SK-N-SH (cell line): ENCODE measurements around the gene TRIM66. TPM values are rescaled to one million over a fixed set of nuclear protein-coding genes. Genes with fewer than 3 reads are reported as not detected.

ENCODE experiments used
- CTCF ChIA-PET: fragments of 300-600, 350-600 bp; formaldehyde crosslinking; extraction: SDS; loops from one replicate; lab custom pipeline; 2021; lab: Yijun Ruan, JAX
- POLR2A ChIA-PET: fragments of 350-600 bp; sonication (Branson Sonifier 250); formaldehyde crosslinking; extraction: SDS; loops from one replicate; lab custom pipeline; 2020; ENCODE audit warnings: antibody characterized with exemption, inconsistent platforms; lab: Yijun Ruan, JAX
- DNase-seq: peaks from one replicate; pipeline ENCODE4 v3.0.0; 2012
- H2AFZ ChIP-seq: fragments of 200-600 bp; sonication (generic); 2 replicates; pipeline ENCODE4 v1.8.1; 2016; ENCODE audit warnings: antibody characterized with exemption, mild to moderate bottlenecking, low read depth
- H3F3A ChIP-seq: fragments of 200-600 bp; sonication (generic); replicated peaks from 2 replicates; pipeline ENCODE3; 2016; ENCODE audit warnings: antibody characterized with exemption, mild to moderate bottlenecking; ENCODE audit not compliant: insufficient read depth
- H3K27ac ChIP-seq, 2 experiments: fragments of 200-500 bp in 1 of 2; fragments of 200-600 bp in 1 of 2; sonication (Bioruptor generic) in 1 of 2; sonication (generic), shearing (Covaris generic) in 1 of 2; 2 replicates each; pipeline versions ENCODE4 v1.5.1 to v1.6.1; 2014 to 2016; ENCODE audit warnings: low read depth in 2 of 2, inconsistent platforms in 1 of 2, low read length in 1 of 2, mild to moderate bottlenecking in 1 of 2, mixed read lengths in 1 of 2
- H3K27me3 ChIP-seq: fragments of 200-600 bp; sonication (generic), shearing (Covaris generic); 2 replicates; pipeline ENCODE4 v1.6.1; 2016; ENCODE audit warnings: mixed run types; ENCODE audit not compliant: insufficient read depth
- H3K36me3 ChIP-seq, 2 experiments: fragments of 200-500 bp in 1 of 2; fragments of 200-600 bp in 1 of 2; sonication (Bioruptor generic) in 1 of 2; sonication (generic) in 1 of 2; replicated peaks in 1 of 2; 2 replicates each; pipeline versions ENCODE3 to v1.5.1; 2014 to 2016; ENCODE audit warnings: low read length in 1 of 2, mild to moderate bottlenecking in 1 of 2; ENCODE audit not compliant: insufficient read depth in 2 of 2, control insufficient read depth in 1 of 2
- H3K4me1 ChIP-seq, 2 experiments: fragments of 200-500 bp in 1 of 2; fragments of 200-600 bp in 1 of 2; sonication (Bioruptor generic) in 1 of 2; sonication (generic), shearing (Covaris generic) in 1 of 2; 2 replicates each; pipeline versions ENCODE4 v1.5.1 to v1.6.1; 2014 to 2016; ENCODE audit warnings: low read depth in 1 of 2, low read length in 1 of 2, mixed run types in 1 of 2; ENCODE audit not compliant: insufficient read depth in 2 of 2, control insufficient read depth in 1 of 2
- H3K4me2 ChIP-seq: fragments of 200-600 bp; sonication (generic), shearing (Covaris generic); 2 replicates; pipeline ENCODE4 v1.6.1; 2017; ENCODE audit warnings: mixed run types
- H3K4me3 ChIP-seq, 2 experiments: fragments of 200-500 bp in 1 of 2; fragments of 200-600 bp in 1 of 2; sonication (Bioruptor generic) in 1 of 2; sonication (generic), shearing (Covaris generic) in 1 of 2; 2 replicates each; pipeline versions ENCODE4 v1.5.1 to v1.8.1; 2014 to 2016; ENCODE audit warnings: low read depth in 2 of 2, inconsistent platforms in 1 of 2, low read length in 1 of 2, mild to moderate bottlenecking in 1 of 2, mixed read lengths in 1 of 2, moderate library complexity in 1 of 2
- H3K79me2 ChIP-seq: fragments of 200-600 bp; sonication (generic); 2 replicates; pipeline ENCODE4 v1.8.1; 2017; ENCODE audit warnings: mild to moderate bottlenecking; ENCODE audit not compliant: insufficient read depth
- H3K9ac ChIP-seq: fragments of 200-600 bp; sonication (generic); 2 replicates; pipeline ENCODE4 v1.6.1; 2017; ENCODE audit warnings: mixed run types
- H3K9me2 ChIP-seq: fragments of 200-600 bp; sonication (generic); 2 replicates; pipeline ENCODE4 v1.6.1; 2017; ENCODE audit warnings: mixed run types
- H3K9me3 ChIP-seq: fragments of 200-600 bp; sonication (generic); 2 replicates; pipeline ENCODE4 v1.6.1; 2017; ENCODE audit warnings: mixed run types, mild to moderate bottlenecking, moderate library complexity
- H4K20me1 ChIP-seq: fragments of 200-600 bp; sonication (generic); 2 replicates; pipeline ENCODE4 v1.6.1; 2017; ENCODE audit warnings: mild to moderate bottlenecking, mixed run types; ENCODE audit not compliant: insufficient read depth
- CTCF ChIP-seq: fragments of 200-600 bp; sonication (generic); IDR thresholded peaks from 2 replicates; pipeline ENCODE4 v1.6.1; 2017; ENCODE audit warnings: antibody characterized with exemption, mild to moderate bottlenecking, moderate library complexity
- FOXJ3 ChIP-seq: sonication (generic); formaldehyde crosslinking; IDR thresholded peaks from 2 replicates; pipeline ENCODE4 v1.5.1; 2020; ENCODE audit warnings: mild to moderate bottlenecking, missing genetic modification reagents
- GABPA ChIP-seq: IDR thresholded peaks from 2 replicates; pipeline ENCODE4 v1.4.0; 2012; ENCODE audit warnings: low read depth, mild to moderate bottlenecking
- IRF3 ChIP-seq: fragments of 150-350 bp; IDR thresholded peaks from 2 replicates; pipeline ENCODE4 v1.6.1; 2016; ENCODE audit warnings: mild to moderate bottlenecking, low read depth, low read length
- JUND ChIP-seq: IDR thresholded peaks from 2 replicates; pipeline ENCODE4 v1.4.0; 2012
- MAX ChIP-seq: IDR thresholded peaks from 2 replicates; pipeline ENCODE4 v1.4.0; 2012; ENCODE audit warnings: low read depth
- MEF2A ChIP-seq: IDR thresholded peaks from 2 replicates; pipeline ENCODE4 v1.4.0; 2012; ENCODE audit warnings: low read depth, borderline replicate concordance
- MXI1 ChIP-seq: IDR thresholded peaks from 2 replicates; pipeline ENCODE4 v1.6.1; 2012; ENCODE audit warnings: mild to moderate bottlenecking, low read depth, low read length, improper control_type of control experiment
- NFIC ChIP-seq: IDR thresholded peaks from 2 replicates; pipeline ENCODE4 v1.4.0; 2012; ENCODE audit warnings: borderline replicate concordance
- REST ChIP-seq: IDR thresholded peaks from 2 replicates; pipeline ENCODE4 v1.6.1; 2012; ENCODE audit warnings: mild to moderate bottlenecking, low read depth, low read length, moderate library complexity
- RFX5 ChIP-seq: IDR thresholded peaks from 2 replicates; pipeline ENCODE4 v1.6.1; 2012; ENCODE audit warnings: mild to moderate bottlenecking, improper control_type of control experiment, low read length
- SMC3 ChIP-seq: IDR thresholded peaks from 2 replicates; pipeline ENCODE4 v1.6.1; 2012; ENCODE audit warnings: low read depth, low read length, improper control_type of control experiment
- TEAD4 ChIP-seq: IDR thresholded peaks from 2 replicates; pipeline ENCODE4 v1.4.0; 2012; ENCODE audit warnings: mild to moderate bottlenecking, borderline replicate concordance; ENCODE audit not compliant: insufficient read depth
- USF2 ChIP-seq: fragments of 150-350 bp; IDR thresholded peaks from 2 replicates; pipeline ENCODE4 v1.6.1; 2017; ENCODE audit warnings: antibody characterized with exemption, low read length, low read depth, borderline replicate concordance
- YY1 ChIP-seq: IDR thresholded peaks from 2 replicates; pipeline ENCODE4 v1.4.0; 2012; ENCODE audit warnings: low read depth, mild to moderate bottlenecking
- ZBTB33 ChIP-seq: IDR thresholded peaks from 2 replicates; pipeline ENCODE4 v1.4.0; 2012; ENCODE audit warnings: low read depth, borderline replicate concordance
- WGBS: methylation state at CpG from one replicate; pipeline ENCODE4 v1.1.6; 2017; ENCODE audit warnings: low lambda C conversion rate; 5-methylcytosine and 5-hydroxymethylcytosine counted together
- polyA plus RNA-seq, 3 experiments: library from polyadenylated mRNA; depleted of rRNA; stranded (reverse); fragments of >200 nt; gene quantifications; 2 replicates each; pipeline ENCODE4 v1.2.3, GENCODE V29; 2012

Gene TRIM66
- polyA plus RNA-seq, 1 of the 3 experiments (the other 2 are of a cell fraction) = 6.4 TPM

- Histone ChIP-seq H3K4me1 (no peaks in the 10 kb centered on the region), H3K4me2 (no peak overlapping the region), H3K27ac (no peak overlapping the region), H3F3A (peaks cover 3% of the 10 kb centered on the region), H3K9me2 (no peaks in the 10 kb centered on the region), H3K27me3 (no peaks in the 10 kb centered on the region), H2AFZ (no peak overlapping the region), H3K36me3 (no peaks in the 10 kb centered on the region), H4K20me1 (no peaks in the 10 kb centered on the region), H3K4me3 (no peak overlapping the region), H3K9me3 (no peaks in the 10 kb centered on the region; the same call in 1 of the 2 replicates), H3K79me2 (peaks cover 4% of the 10 kb centered on the region; the same call in 1 of the 2 replicates), H3K9ac (no peak overlapping the region)
- CTCF ChIA-PET = interaction anchor here (0.7 to 3.7 kb wide), 2 partner anchors 11 to 354 kb away, joined by 3 to 20 read pairs; no protein-coding TSS in a partner anchor
- WGBS = 95% methylated on average over 2 of the region's 2 CpGs
- POLR2A ChIA-PET = no interaction called here
- no peak for TF ChIP-seq GABPA
- no peak for DNase-seq
Observed at GRCh38 chr11:8577791-8578581, 104.5 kb downstream of the TRIM66 start.

- H3K4me1 ChIP-seq = no peaks in the 10 kb centered on the region
- no peaks in the 10 kb centered on the region for H4K20me1 ChIP-seq
- POLR2A ChIA-PET = no interaction called here
- H3K27ac ChIP-seq = no peak overlapping the region
- no peaks in the 10 kb centered on the region; the same call in 1 of the 2 replicates for H3K9me3 ChIP-seq
- H3K9ac ChIP-seq = no peak overlapping the region
- DNase-seq = no peak
- no peak overlapping the region for H3K4me3 ChIP-seq
- no peaks in the 10 kb centered on the region for H3K36me3 ChIP-seq
- TF ChIP-seq MAX (no peak), MXI1 (no peak), IRF3 (no peak), RFX5 (no peak), REST (no peak), TEAD4 (no peak), YY1 (no peak), MEF2A (no peak), FOXJ3 (CRISPR knock-in tag) (no peak), NFIC (no peak), JUND (no peak), ZBTB33 (no peak), USF2 (no peak), CTCF (no peak), SMC3 (no peak)
- no peak overlapping the region for H2AFZ ChIP-seq
- H3K4me2 ChIP-seq = no peak overlapping the region
- no peaks in the 10 kb centered on the region for H3K9me2 ChIP-seq
- 100% methylated on average over 1 of the region's 1 CpG for WGBS
- peaks cover 4% of the 10 kb centered on the region; the same call in 1 of the 2 replicates for H3K79me2 ChIP-seq
- H3F3A ChIP-seq = peaks cover 3% of the 10 kb centered on the region
- CTCF ChIA-PET = interaction anchor here (3.7 kb wide), 1 partner anchor 8 kb away, joined by 20 read pairs; no protein-coding TSS in a partner anchor
- H3K27me3 ChIP-seq = no peaks in the 10 kb centered on the region
Observed at GRCh38 chr11:8574798-8575197, 107.7 kb downstream of the TRIM66 start.
